K562 (cell line): Measurements from ENCODE around the gene GLIPR1L1.

Experiments used
- MTA1 ChIP-seq: fragments of 450-650 bp; IDR thresholded peaks from 2 replicates; pipeline ENCODE4 v1.6.1; 2017; ENCODE audit warnings: borderline replicate concordance
- POLR2A ChIP-seq: fragments of 450-650 bp; conservative IDR thresholded peaks from 2 replicates; pipeline ENCODE4 v1.6.1; 2016
- TEAD4 ChIP-seq, 2 experiments: sonication (generic) in 1 of 2; formaldehyde crosslinking in 1 of 2; IDR thresholded peaks; 2 replicates each; pipeline versions ENCODE4 v1.6.1 to v1.8.0; 2012 to 2022; ENCODE audit warnings: borderline replicate concordance in 1 of 2, inconsistent platforms in 1 of 2, low read length in 1 of 2, mild to moderate bottlenecking in 1 of 2, missing genetic modification reagents in 1 of 2
- TFAM ChIP-seq: fragments of 250-450 bp; sonication (Bioruptor Pico); conservative IDR thresholded peaks from 2 replicates; pipeline ENCODE4 v1.5.0; 2021; ENCODE audit warnings: mild to moderate bottlenecking, moderate library complexity
- ZC3H11A ChIP-seq: IDR thresholded peaks from 2 replicates; pipeline ENCODE4 v1.6.1; 2012; ENCODE audit warnings: low read depth, low read length, improper control_type of control experiment
- TF ChIP-seq, protein P1 (sequence below), 3 experiments: IDR thresholded peaks in 2 of 3; conservative IDR thresholded peaks in 1 of 3; 2 replicates each; pipeline ENCODE4 v1.5.1; 2011 to 2012; ENCODE audit warnings: low read length in 3 of 3, mild to moderate bottlenecking in 3 of 3, control low read depth in 2 of 3, improper control_type of control experiment in 1 of 3, inconsistent platforms in 1 of 3, low read depth in 1 of 3, mixed read lengths in 1 of 3, moderate library complexity in 1 of 3; ENCODE audit not compliant: insufficient read depth in 2 of 3
- TF ChIP-seq, protein P2 (sequence below): sonication (generic); formaldehyde crosslinking; IDR thresholded peaks from 2 replicates; pipeline ENCODE4 v1.8.0; 2022; ENCODE audit warnings: mild to moderate bottlenecking, missing genetic modification reagents

DNA sequence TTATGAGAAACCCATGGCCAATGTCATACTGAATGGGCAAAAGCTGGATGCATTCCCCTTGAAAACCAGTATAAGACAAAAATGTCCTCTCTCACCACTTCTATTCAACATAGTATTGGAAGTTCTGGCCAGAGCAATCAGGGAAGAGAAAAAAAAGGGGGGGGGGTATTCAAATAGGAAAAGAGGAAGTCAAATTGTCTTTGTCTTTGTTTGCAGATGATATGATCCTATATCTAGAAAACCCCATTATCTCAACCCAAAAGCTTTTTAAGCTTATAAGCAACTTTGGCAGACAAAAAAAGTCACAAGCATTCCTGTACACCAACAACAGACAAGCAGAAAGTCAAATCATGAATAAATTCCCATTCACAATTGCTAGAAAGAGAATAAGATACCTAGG lies 19.5 kb downstream of the GLIPR1L1 start:
- TF ChIP-seq ZC3H11A (no peak), TEAD4 (IDR thresholded peaks at IDR 0.05; ENCODE audit: low read length) (no peak), TEAD4 (CRISPR knock-in tag; IDR thresholded peaks at IDR 0.05; ENCODE audit: borderline replicate concordance) (no peak), POLR2A (no peak), MTA1 (no peak), TFAM (CRISPR knock-in tag) (no peak)
- TF ChIP-seq, protein P1, sequence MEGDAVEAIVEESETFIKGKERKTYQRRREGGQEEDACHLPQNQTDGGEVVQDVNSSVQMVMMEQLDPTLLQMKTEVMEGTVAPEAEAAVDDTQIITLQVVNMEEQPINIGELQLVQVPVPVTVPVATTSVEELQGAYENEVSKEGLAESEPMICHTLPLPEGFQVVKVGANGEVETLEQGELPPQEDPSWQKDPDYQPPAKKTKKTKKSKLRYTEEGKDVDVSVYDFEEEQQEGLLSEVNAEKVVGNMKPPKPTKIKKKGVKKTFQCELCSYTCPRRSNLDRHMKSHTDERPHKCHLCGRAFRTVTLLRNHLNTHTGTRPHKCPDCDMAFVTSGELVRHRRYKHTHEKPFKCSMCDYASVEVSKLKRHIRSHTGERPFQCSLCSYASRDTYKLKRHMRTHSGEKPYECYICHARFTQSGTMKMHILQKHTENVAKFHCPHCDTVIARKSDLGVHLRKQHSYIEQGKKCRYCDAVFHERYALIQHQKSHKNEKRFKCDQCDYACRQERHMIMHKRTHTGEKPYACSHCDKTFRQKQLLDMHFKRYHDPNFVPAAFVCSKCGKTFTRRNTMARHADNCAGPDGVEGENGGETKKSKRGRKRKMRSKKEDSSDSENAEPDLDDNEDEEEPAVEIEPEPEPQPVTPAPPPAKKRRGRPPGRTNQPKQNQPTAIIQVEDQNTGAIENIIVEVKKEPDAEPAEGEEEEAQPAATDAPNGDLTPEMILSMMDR (IDR thresholded peaks at IDR 0.05 in 2 of 3, conservative IDR thresholded peaks at IDR 0.05 in 1 of 3; ENCODE audit: insufficient read depth in 2 of 3, low read depth in 1 of 3, low read length in 3 of 3), result no peak
- TF ChIP-seq, protein P2, sequence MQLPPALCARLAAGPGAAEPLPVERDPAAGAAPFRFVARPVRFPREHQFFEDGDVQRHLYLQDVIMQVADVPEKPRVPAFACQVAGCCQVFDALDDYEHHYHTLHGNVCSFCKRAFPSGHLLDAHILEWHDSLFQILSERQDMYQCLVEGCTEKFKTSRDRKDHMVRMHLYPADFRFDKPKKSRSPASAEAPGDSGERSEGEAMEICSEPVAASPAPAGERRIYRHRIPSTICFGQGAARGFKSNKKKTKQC (CRISPR knock-in tag), result no peak
